Neural progenitor cell (in vitro differentiated cells): ENCODE measurements around the gene NUCB1. TPM values are rescaled to one million over a fixed set of nuclear protein-coding genes. Genes with fewer than 3 reads are reported as not detected.
A peak's percentile ranks its signal among the peaks of the same experiment; 100 is the strongest.

Source experiments
- DNase-seq: peaks from one replicate; pipeline ENCODE4 v3.0.0-alpha.2; 2016; ENCODE audit warnings: low spot score
- H2AFZ ChIP-seq: fragments of 200-600 bp; sonication (generic); replicated peaks from 2 replicates; pipeline ENCODE4 v1.6.1; 2016; ENCODE audit warnings: antibody characterized with exemption
- H3F3A ChIP-seq: fragments of 200-600 bp; sonication (generic); 2 replicates; pipeline ENCODE4 v1.6.1; 2016; ENCODE audit warnings: antibody characterized with exemption, low read depth
- H3K27ac ChIP-seq: fragments of 200-600 bp; sonication (generic); 2 replicates; pipeline ENCODE4 v1.5.1; 2016; ENCODE audit warnings: mild to moderate bottlenecking
- H3K27me3 ChIP-seq: fragments of 200-600 bp; sonication (generic); 2 replicates; pipeline ENCODE4 v1.6.1; 2016; ENCODE audit warnings: mild to moderate bottlenecking, moderate library complexity
- H3K36me3 ChIP-seq: fragments of 200-600 bp; sonication (generic); 2 replicates; pipeline ENCODE4 v1.5.1; 2016
- H3K4me1 ChIP-seq: fragments of 200-600 bp; sonication (generic); 2 replicates; pipeline ENCODE4 v1.6.1; 2016; ENCODE audit warnings: mixed run types
- H3K4me2 ChIP-seq: fragments of 200-600 bp; sonication (generic); 2 replicates; pipeline ENCODE4 v1.6.1; 2016
- H3K4me3 ChIP-seq: fragments of 200-600 bp; sonication (generic); 2 replicates; pipeline ENCODE4 v1.5.1; 2016
- H3K79me2 ChIP-seq: fragments of 200-600 bp; sonication (generic); 2 replicates; pipeline ENCODE4 v1.6.1; 2016; ENCODE audit warnings: low read depth
- H3K9ac ChIP-seq: fragments of 200-600 bp; sonication (generic); 2 replicates; pipeline ENCODE4 v1.6.1; 2016
- H3K9me3 ChIP-seq: fragments of 200-600 bp; sonication (generic); 2 replicates; pipeline ENCODE4 v1.5.1; 2016; ENCODE audit warnings: low read depth
- H4K20me1 ChIP-seq: fragments of 200-600 bp; sonication (generic); 2 replicates; pipeline ENCODE4 v1.6.1; 2016; ENCODE audit warnings: low read depth
- H3K27ac Mint-ChIP-seq: 3 replicates; pipeline ENCODE4 v1.8.0; 2021; ENCODE audit warnings: mixed read lengths
- H3K27me3 Mint-ChIP-seq: 2 replicates; pipeline ENCODE4 v1.8.0; 2022; ENCODE audit warnings: low read depth, mild to moderate bottlenecking, inconsistent platforms, moderate library complexity, mixed read lengths; ENCODE audit not compliant: insufficient read depth
- H3K36me3 Mint-ChIP-seq: 3 replicates; pipeline ENCODE4 v1.8.0; 2021; ENCODE audit warnings: mixed read lengths
- H3K4me1 Mint-ChIP-seq: 3 replicates; pipeline ENCODE4 v1.8.0; 2021; ENCODE audit warnings: mixed read lengths
- H3K4me3 Mint-ChIP-seq: 3 replicates; pipeline ENCODE4 v1.8.0; 2021; ENCODE audit warnings: mild to moderate bottlenecking, moderate library complexity, mixed read lengths
- H3K9me3 Mint-ChIP-seq: 3 replicates; pipeline ENCODE4 v1.8.0; 2020; ENCODE audit warnings: mixed read lengths
- CTCF ChIP-seq: fragments of 200-600 bp; sonication (generic); IDR thresholded peaks from 2 replicates; pipeline ENCODE4 v1.5.1; 2017; ENCODE audit warnings: antibody characterized with exemption, mild to moderate bottlenecking
- EZH2 ChIP-seq: fragments of 200-600 bp; sonication (generic); IDR thresholded peaks from 2 replicates; pipeline ENCODE4 v1.6.1; 2017; ENCODE audit warnings: antibody characterized with exemption, mild to moderate bottlenecking, moderate library complexity
- EZH2phosphoT487 ChIP-seq: fragments of 200-600 bp; sonication (generic); IDR thresholded peaks from 2 replicates; pipeline ENCODE4 v1.6.1; 2017; ENCODE audit warnings: antibody characterized with exemption
- total RNA-seq: library from RNA; depleted of rRNA; stranded (reverse); fragments of >200 nt; gene quantifications from 2 replicates; pipeline ENCODE4 v1.2.3, GENCODE V29; 2015; ENCODE audit warnings: low replicate concordance

NUCB1 gene
- total RNA-seq, 1 donor from 2014 or later: 73.5 TPM

GRCh38 chr19:48964205-48965039 is 64.3 kb downstream of the NUCB1 start:
- Histone ChIP-seq H3K4me2 (peak overlapping the region; percentile 87), H3K27me3 (no peaks in the 10 kb centered on the region), H3K36me3 (peaks cover 7% of the 10 kb centered on the region), H2AFZ (no peak overlapping the region), H3K79me2 (peaks cover 18% of the 10 kb centered on the region), H3K9ac (no peak overlapping the region), H3K4me3 (peak overlapping the region; percentile 82), H3K9me3 (no peaks in the 10 kb centered on the region), H4K20me1 (peaks cover 10% of the 10 kb centered on the region), H3F3A (peaks cover 53% of the 10 kb centered on the region), H3K27ac (no peak overlapping the region), H3K4me1 (peaks cover 25% of the 10 kb centered on the region)
- no peaks in the 10 kb centered on the region for H3K9me3 Mint-ChIP-seq
- TF ChIP-seq EZH2: no peak
- TF ChIP-seq EZH2phosphoT487: no peak
- TF ChIP-seq CTCF: no peak
- peaks cover 45% of the 10 kb centered on the region for H3K4me1 Mint-ChIP-seq
- peaks cover 10% of the 10 kb centered on the region for H3K36me3 Mint-ChIP-seq
- DNase-seq: peak; percentile 31
- H3K27ac Mint-ChIP-seq: peak overlapping the region; percentile 97
- peaks cover 17% of the 10 kb centered on the region for H3K27me3 Mint-ChIP-seq
- H3K4me3 Mint-ChIP-seq: peak overlapping the region; percentile 95

- DNase-seq: peak; percentile 95
- H3K9ac ChIP-seq: peak within 1 kb of the TSS; percentile 56
- Mint-ChIP-seq H3K4me3 (peak within 1 kb of the TSS; percentile 95), H3K27me3 (peaks cover 20% of the 10 kb centered on the region), H3K36me3 (peaks cover 14% of the 10 kb centered on the region), H3K27ac (peak within 1 kb of the TSS; percentile 97), H3K9me3 (no peaks in the 10 kb centered on the region), H3K4me1 (peaks cover 45% of the 10 kb centered on the region)
- peaks cover 7% of the 10 kb centered on the region for H3K36me3 ChIP-seq
- TF ChIP-seq EZH2 (no peak), CTCF (no peak), EZH2phosphoT487 (no peak)
- H3F3A ChIP-seq: peaks cover 57% of the 10 kb centered on the region
- no peak within 1 kb of the TSS for H3K27ac ChIP-seq
- no peak within 1 kb of the TSS for H2AFZ ChIP-seq
- H3K4me2 ChIP-seq: peak within 1 kb of the TSS; percentile 87
- H3K9me3 ChIP-seq: no peaks in the 10 kb centered on the region
- H3K4me1 ChIP-seq: peaks cover 25% of the 10 kb centered on the region
- peaks cover 18% of the 10 kb centered on the region for H3K79me2 ChIP-seq
- peaks cover 10% of the 10 kb centered on the region for H4K20me1 ChIP-seq
- no peaks in the 10 kb centered on the region for H3K27me3 ChIP-seq
- H3K4me3 ChIP-seq: peak within 1 kb of the TSS; percentile 82
Observed at GRCh38 chr19:48965040-48965805, 65.1 kb downstream of the NUCB1 start, which contains the start of gene FTL. FTL (plus strand) TSS chr19:48965309; CDS start chr19:48965508, 199 bp downstream.

GRCh38 chr19:48965806-48966540 is 65.9 kb downstream of the NUCB1 start:
- peak; percentile 95 for DNase-seq
- H3K4me1 Mint-ChIP-seq: peaks cover 47% of the 10 kb centered on the region
- H3K27me3 ChIP-seq: no peaks in the 10 kb centered on the region
- H3K4me1 ChIP-seq: peaks cover 25% of the 10 kb centered on the region
- H3K27ac ChIP-seq: no peak overlapping the region
- no peak for TF ChIP-seq EZH2
- TF ChIP-seq CTCF: no peak
- no peak for TF ChIP-seq EZH2phosphoT487
- peaks cover 57% of the 10 kb centered on the region for H3F3A ChIP-seq
- H4K20me1 ChIP-seq: peaks cover 10% of the 10 kb centered on the region
- H2AFZ ChIP-seq: no peak overlapping the region
- peak overlapping the region; percentile 43 for H3K27ac Mint-ChIP-seq
- H3K9me3 ChIP-seq: no peaks in the 10 kb centered on the region
- H3K4me3 Mint-ChIP-seq: peak overlapping the region; percentile 95
- H3K4me3 ChIP-seq: peak overlapping the region; percentile 82
- H3K9ac ChIP-seq: peak overlapping the region; percentile 56
- H3K4me2 ChIP-seq: peak overlapping the region; percentile 87
- peaks cover 7% of the 10 kb centered on the region for H3K36me3 ChIP-seq
- peaks cover 18% of the 10 kb centered on the region for H3K79me2 ChIP-seq
- H3K27me3 Mint-ChIP-seq: peaks cover 23% of the 10 kb centered on the region
- H3K36me3 Mint-ChIP-seq: peaks cover 17% of the 10 kb centered on the region
- no peaks in the 10 kb centered on the region for H3K9me3 Mint-ChIP-seq
